GM19452 (cell line): ENCODE measurements around the gene AP4M1.

Experiments used
- ATAC-seq: cut with Tn5 transposase; IDR thresholded peaks from one replicate; pipeline ENCODE4 v1.9.1; 2021; ENCODE audit not compliant: unreplicated experiment

AP4M1 gene

DNA sequence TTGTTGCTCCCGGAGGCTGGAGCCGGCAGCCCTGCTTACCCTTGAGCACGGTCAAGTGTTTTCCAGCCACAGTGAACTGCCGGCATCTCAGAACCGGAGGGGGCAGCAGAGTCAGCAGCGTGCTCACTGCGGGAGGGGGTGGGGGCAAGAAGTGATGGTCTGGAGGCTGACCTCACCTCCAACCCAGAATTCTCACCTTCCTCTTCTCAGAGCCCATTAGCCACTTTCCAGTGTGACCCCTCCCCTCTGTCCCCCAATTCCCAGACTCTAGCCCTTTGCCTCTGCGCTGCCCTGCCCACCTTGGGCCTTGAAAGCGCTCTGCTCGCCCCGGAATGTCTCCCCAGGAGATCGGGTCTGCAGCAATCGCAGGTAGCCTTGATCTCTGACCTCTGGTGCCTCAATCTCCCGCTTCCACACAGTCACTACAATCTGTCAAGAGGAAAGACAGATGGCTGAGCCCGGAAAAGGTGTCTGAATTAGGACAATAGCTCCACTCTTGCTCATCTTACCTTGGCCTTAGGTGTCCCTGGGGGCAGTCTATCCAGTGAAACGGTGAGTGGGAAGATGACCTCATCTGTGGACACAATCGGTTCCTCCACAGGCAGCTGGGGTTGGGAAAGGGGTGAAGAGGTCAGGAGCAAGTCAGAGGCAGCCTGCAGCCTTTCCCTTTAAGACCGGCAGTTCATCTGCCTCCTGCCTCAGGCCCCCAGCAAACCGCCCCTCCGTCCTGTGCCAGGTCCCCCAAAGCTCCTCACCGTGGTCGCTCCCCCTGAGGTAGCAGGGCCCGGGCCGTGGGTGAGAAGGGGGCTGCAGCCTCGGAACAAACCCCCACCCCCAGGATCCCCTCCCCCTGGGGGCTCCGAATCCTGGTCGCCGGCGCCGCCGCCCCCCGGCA lies 56.1 kb downstream of the AP4M1 start:
- no peak for ATAC-seq
